B cell (primary cell): ENCODE data around the gene IER3.

Source experiments
- EZH2 ChIP-seq: IDR thresholded peaks from 2 replicates; pipeline ENCODE4 v1.6.1; 2012; ENCODE audit warnings: borderline replicate concordance, low read depth, mild to moderate bottlenecking, moderate library complexity, low read length; ENCODE audit not compliant: insufficient read depth, poor library complexity, severe bottlenecking
- TF ChIP-seq, protein P1 (sequence below): fragments of 200-600 bp; IDR thresholded peaks from one replicate; pipeline ENCODE4 v1.8.0; 2022; ENCODE audit warnings: antibody characterized with exemption, mild to moderate bottlenecking

DNA sequence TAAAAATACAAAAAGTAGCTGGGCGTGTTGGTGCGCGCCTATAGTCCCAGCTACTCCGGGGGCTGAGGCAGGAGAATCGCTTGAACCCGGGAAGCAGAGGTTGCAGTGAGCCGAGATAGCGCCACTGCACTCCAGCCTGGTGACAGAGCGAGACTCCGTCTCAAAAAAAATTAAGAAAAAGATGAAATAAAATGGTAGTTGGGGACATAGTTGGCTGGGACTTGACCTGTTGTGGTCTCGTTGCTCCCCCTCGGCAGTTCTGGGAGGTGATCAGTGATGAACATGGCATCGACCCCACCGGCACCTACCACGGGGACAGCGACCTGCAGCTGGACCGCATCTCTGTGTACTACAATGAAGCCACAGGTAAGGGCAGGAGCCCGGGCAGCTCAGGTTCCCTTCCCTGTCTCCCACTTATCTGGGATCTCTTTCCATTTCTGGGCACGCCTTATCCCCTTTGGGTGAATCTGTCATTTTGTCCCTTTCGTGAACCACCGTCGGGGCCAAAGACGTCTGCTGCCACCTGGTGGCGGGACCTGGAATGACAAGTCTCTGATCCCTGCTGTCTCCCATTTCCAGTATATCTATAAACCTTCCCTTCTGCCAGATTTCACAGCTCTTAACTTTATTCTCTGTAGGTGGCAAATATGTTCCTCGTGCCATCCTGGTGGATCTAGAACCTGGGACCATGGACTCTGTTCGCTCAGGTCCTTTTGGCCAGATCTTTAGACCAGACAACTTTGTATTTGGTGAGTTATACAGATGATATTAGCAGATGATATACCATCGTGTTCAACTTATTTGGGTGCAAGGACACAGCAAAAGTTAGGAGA lies 21.9 kb downstream of the IER3 start:
- TF ChIP-seq EZH2: no peak
- TF ChIP-seq, protein P1, sequence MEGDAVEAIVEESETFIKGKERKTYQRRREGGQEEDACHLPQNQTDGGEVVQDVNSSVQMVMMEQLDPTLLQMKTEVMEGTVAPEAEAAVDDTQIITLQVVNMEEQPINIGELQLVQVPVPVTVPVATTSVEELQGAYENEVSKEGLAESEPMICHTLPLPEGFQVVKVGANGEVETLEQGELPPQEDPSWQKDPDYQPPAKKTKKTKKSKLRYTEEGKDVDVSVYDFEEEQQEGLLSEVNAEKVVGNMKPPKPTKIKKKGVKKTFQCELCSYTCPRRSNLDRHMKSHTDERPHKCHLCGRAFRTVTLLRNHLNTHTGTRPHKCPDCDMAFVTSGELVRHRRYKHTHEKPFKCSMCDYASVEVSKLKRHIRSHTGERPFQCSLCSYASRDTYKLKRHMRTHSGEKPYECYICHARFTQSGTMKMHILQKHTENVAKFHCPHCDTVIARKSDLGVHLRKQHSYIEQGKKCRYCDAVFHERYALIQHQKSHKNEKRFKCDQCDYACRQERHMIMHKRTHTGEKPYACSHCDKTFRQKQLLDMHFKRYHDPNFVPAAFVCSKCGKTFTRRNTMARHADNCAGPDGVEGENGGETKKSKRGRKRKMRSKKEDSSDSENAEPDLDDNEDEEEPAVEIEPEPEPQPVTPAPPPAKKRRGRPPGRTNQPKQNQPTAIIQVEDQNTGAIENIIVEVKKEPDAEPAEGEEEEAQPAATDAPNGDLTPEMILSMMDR: peak; percentile 97
